ENCODE results near the gene PRSS12.

Gene PRSS12

GRCh38 chr4:118338518-118338917 is 14.3 kb downstream of the PRSS12 start:
- Histone ChIP-seq H3K4me1 (ENCODE audit: control insufficient read depth in 1 of 2, insufficient read depth in 2 of 2, low read length in 2 of 2) (no peaks in the 10 kb centered on the region), H3K36me3 (ENCODE audit: control insufficient read depth in 1 of 2, insufficient read depth in 2 of 2, low read length in 2 of 2) (no peaks in the 10 kb centered on the region), H3K9me3 (ENCODE audit: control insufficient read depth in 1 of 2, low read length in 2 of 2) (no peaks in the 10 kb centered on the region), H3K27me3 (ENCODE audit: low read depth, low read length) (no peaks in the 10 kb centered on the region), H3K4me3 (ENCODE audit: low read depth in 1 of 2, low read length in 2 of 2) (no peak overlapping the region), H3K27ac (ENCODE audit: low read length) (no peak overlapping the region)

GRCh38 chr4:118337954-118338353 is 14.8 kb downstream of the PRSS12 start:
- no peaks in the 10 kb centered on the region for H3K9me3 ChIP-seq (ENCODE audit: control insufficient read depth in 1 of 2, low read length in 2 of 2)
- no peaks in the 10 kb centered on the region for H3K4me1 ChIP-seq (ENCODE audit: control insufficient read depth in 1 of 2, insufficient read depth in 2 of 2, low read length in 2 of 2)
- no peaks in the 10 kb centered on the region for H3K36me3 ChIP-seq (ENCODE audit: control insufficient read depth in 1 of 2, insufficient read depth in 2 of 2, low read length in 2 of 2)
- no peak overlapping the region for H3K4me3 ChIP-seq (ENCODE audit: low read depth in 1 of 2, low read length in 2 of 2)
- no peak overlapping the region for H3K27ac ChIP-seq (ENCODE audit: low read length)
- H3K27me3 ChIP-seq (ENCODE audit: low read depth, low read length) = no peaks in the 10 kb centered on the region

GRCh38 chr4:118335774-118336173 is 17.0 kb downstream of the PRSS12 start:
- Histone ChIP-seq H3K27ac (ENCODE audit: low read length) (no peak overlapping the region), H3K4me3 (ENCODE audit: low read depth in 1 of 2, low read length in 2 of 2) (no peak overlapping the region), H3K36me3 (ENCODE audit: control insufficient read depth in 1 of 2, insufficient read depth in 2 of 2, low read length in 2 of 2) (no peaks in the 10 kb centered on the region), H3K9me3 (ENCODE audit: control insufficient read depth in 1 of 2, low read length in 2 of 2) (no peaks in the 10 kb centered on the region), H3K27me3 (ENCODE audit: low read depth, low read length) (no peaks in the 10 kb centered on the region), H3K4me1 (ENCODE audit: control insufficient read depth in 1 of 2, insufficient read depth in 2 of 2, low read length in 2 of 2) (no peaks in the 10 kb centered on the region)

GRCh38 chr4:118335324-118335723 is 17.5 kb downstream of the PRSS12 start:
- no peaks in the 10 kb centered on the region for H3K27me3 ChIP-seq (ENCODE audit: low read depth, low read length)
- H3K27ac ChIP-seq (ENCODE audit: low read length) = no peak overlapping the region
- H3K9me3 ChIP-seq (ENCODE audit: control insufficient read depth in 1 of 2, low read length in 2 of 2) = no peaks in the 10 kb centered on the region
- H3K4me3 ChIP-seq (ENCODE audit: low read depth in 1 of 2, low read length in 2 of 2) = no peak overlapping the region
- H3K36me3 ChIP-seq (ENCODE audit: control insufficient read depth in 1 of 2, insufficient read depth in 2 of 2, low read length in 2 of 2) = no peaks in the 10 kb centered on the region
- no peaks in the 10 kb centered on the region for H3K4me1 ChIP-seq (ENCODE audit: control insufficient read depth in 1 of 2, insufficient read depth in 2 of 2, low read length in 2 of 2)

GRCh38 chr4:118331352-118331751 is 21.5 kb downstream of the PRSS12 start:
- H3K4me1 ChIP-seq (ENCODE audit: control insufficient read depth in 1 of 2, insufficient read depth in 2 of 2, low read length in 2 of 2) = no peaks in the 10 kb centered on the region
- H3K9me3 ChIP-seq (ENCODE audit: control insufficient read depth in 1 of 2, low read length in 2 of 2) = no peaks in the 10 kb centered on the region
- H3K36me3 ChIP-seq (ENCODE audit: control insufficient read depth in 1 of 2, insufficient read depth in 2 of 2, low read length in 2 of 2) = no peaks in the 10 kb centered on the region
- no peak overlapping the region for H3K4me3 ChIP-seq (ENCODE audit: low read depth in 1 of 2, low read length in 2 of 2)
- no peaks in the 10 kb centered on the region for H3K27me3 ChIP-seq (ENCODE audit: low read depth, low read length)
- no peak overlapping the region for H3K27ac ChIP-seq (ENCODE audit: low read length)

GRCh38 chr4:118329849-118330248 is 23.0 kb downstream of the PRSS12 start:
- H3K27ac ChIP-seq (ENCODE audit: low read length) = no peak overlapping the region
- no peaks in the 10 kb centered on the region for H3K9me3 ChIP-seq (ENCODE audit: control insufficient read depth in 1 of 2, low read length in 2 of 2)
- H3K27me3 ChIP-seq (ENCODE audit: low read depth, low read length) = no peaks in the 10 kb centered on the region
- H3K36me3 ChIP-seq (ENCODE audit: control insufficient read depth in 1 of 2, insufficient read depth in 2 of 2, low read length in 2 of 2) = no peaks in the 10 kb centered on the region
- H3K4me1 ChIP-seq (ENCODE audit: control insufficient read depth in 1 of 2, insufficient read depth in 2 of 2, low read length in 2 of 2) = no peaks in the 10 kb centered on the region
- H3K4me3 ChIP-seq (ENCODE audit: low read depth in 1 of 2, low read length in 2 of 2) = no peak overlapping the region

GRCh38 chr4:118327554-118328241 is 25.1 kb downstream of the PRSS12 start:
- H3K36me3 ChIP-seq (ENCODE audit: control insufficient read depth in 1 of 2, insufficient read depth in 2 of 2, low read length in 2 of 2) = no peaks in the 10 kb centered on the region
- H3K4me3 ChIP-seq (ENCODE audit: low read depth in 1 of 2, low read length in 2 of 2) = no peak overlapping the region
- H3K9me3 ChIP-seq (ENCODE audit: control insufficient read depth in 1 of 2, low read length in 2 of 2) = no peaks in the 10 kb centered on the region
- H3K27me3 ChIP-seq (ENCODE audit: low read depth, low read length) = no peaks in the 10 kb centered on the region
- no peaks in the 10 kb centered on the region for H3K4me1 ChIP-seq (ENCODE audit: control insufficient read depth in 1 of 2, insufficient read depth in 2 of 2, low read length in 2 of 2)
- no peak overlapping the region for H3K27ac ChIP-seq (ENCODE audit: low read length)

- Histone ChIP-seq H3K4me1 (ENCODE audit: control insufficient read depth in 1 of 2, insufficient read depth in 2 of 2, low read length in 2 of 2) (no peaks in the 10 kb centered on the region), H3K27me3 (ENCODE audit: low read depth, low read length) (no peaks in the 10 kb centered on the region), H3K4me3 (ENCODE audit: low read depth in 1 of 2, low read length in 2 of 2) (no peak overlapping the region), H3K27ac (ENCODE audit: low read length) (no peak overlapping the region), H3K9me3 (ENCODE audit: control insufficient read depth in 1 of 2, low read length in 2 of 2) (no peaks in the 10 kb centered on the region), H3K36me3 (ENCODE audit: control insufficient read depth in 1 of 2, insufficient read depth in 2 of 2, low read length in 2 of 2) (no peaks in the 10 kb centered on the region)
Measured at GRCh38 chr4:118326585-118326984, 26.2 kb downstream of the PRSS12 start.

GRCh38 chr4:118325431-118325830 is 27.4 kb downstream of the PRSS12 start:
- H3K36me3 ChIP-seq (ENCODE audit: control insufficient read depth in 1 of 2, insufficient read depth in 2 of 2, low read length in 2 of 2) = no peaks in the 10 kb centered on the region
- no peaks in the 10 kb centered on the region for H3K9me3 ChIP-seq (ENCODE audit: control insufficient read depth in 1 of 2, low read length in 2 of 2)
- H3K27me3 ChIP-seq (ENCODE audit: low read depth, low read length) = no peaks in the 10 kb centered on the region
- H3K27ac ChIP-seq (ENCODE audit: low read length) = no peak overlapping the region
- no peaks in the 10 kb centered on the region for H3K4me1 ChIP-seq (ENCODE audit: control insufficient read depth in 1 of 2, insufficient read depth in 2 of 2, low read length in 2 of 2)
- no peak overlapping the region for H3K4me3 ChIP-seq (ENCODE audit: low read depth in 1 of 2, low read length in 2 of 2)

GRCh38 chr4:118322831-118323502 is 29.8 kb downstream of the PRSS12 start:
- no peaks in the 10 kb centered on the region for H3K9me3 ChIP-seq (ENCODE audit: control insufficient read depth in 1 of 2, low read length in 2 of 2)
- H3K27ac ChIP-seq (ENCODE audit: low read length) = no peak overlapping the region
- no peak overlapping the region for H3K4me3 ChIP-seq (ENCODE audit: low read depth in 1 of 2, low read length in 2 of 2)
- H3K27me3 ChIP-seq (ENCODE audit: low read depth, low read length) = no peaks in the 10 kb centered on the region
- H3K4me1 ChIP-seq (ENCODE audit: control insufficient read depth in 1 of 2, insufficient read depth in 2 of 2, low read length in 2 of 2) = no peaks in the 10 kb centered on the region
- no peaks in the 10 kb centered on the region for H3K36me3 ChIP-seq (ENCODE audit: control insufficient read depth in 1 of 2, insufficient read depth in 2 of 2, low read length in 2 of 2)

- no peaks in the 10 kb centered on the region for H3K27me3 ChIP-seq (ENCODE audit: low read depth, low read length)
Measured at GRCh38 chr4:118318931-118319330, 33.9 kb downstream of the PRSS12 start.

GRCh38 chr4:118317691-118318090 is 35.1 kb downstream of the PRSS12 start:
- Histone ChIP-seq H3K27ac (ENCODE audit: low read length) (no peak overlapping the region), H3K4me1 (ENCODE audit: control insufficient read depth in 1 of 2, insufficient read depth in 2 of 2, low read length in 2 of 2) (no peaks in the 10 kb centered on the region), H3K36me3 (ENCODE audit: control insufficient read depth in 1 of 2, insufficient read depth in 2 of 2, low read length in 2 of 2) (no peaks in the 10 kb centered on the region), H3K9me3 (ENCODE audit: control insufficient read depth in 1 of 2, low read length in 2 of 2) (no peaks in the 10 kb centered on the region), H3K4me3 (ENCODE audit: low read depth in 1 of 2, low read length in 2 of 2) (no peak overlapping the region), H3K27me3 (ENCODE audit: low read depth, low read length) (no peaks in the 10 kb centered on the region)

More at GRCh38 chr4:118318931-118319330, 33.9 kb downstream of the PRSS12 start:
- Histone ChIP-seq H3K36me3 (ENCODE audit: control insufficient read depth in 1 of 2, insufficient read depth in 2 of 2, low read length in 2 of 2) (no peaks in the 10 kb centered on the region), H3K4me3 (ENCODE audit: low read depth in 1 of 2, low read length in 2 of 2) (no peak overlapping the region), H3K9me3 (ENCODE audit: control insufficient read depth in 1 of 2, low read length in 2 of 2) (no peaks in the 10 kb centered on the region), H3K4me1 (ENCODE audit: control insufficient read depth in 1 of 2, insufficient read depth in 2 of 2, low read length in 2 of 2) (no peaks in the 10 kb centered on the region), H3K27ac (ENCODE audit: low read length) (no peak overlapping the region)

Measured in muscle layer of duodenum (tissue), 2 donors.